Measurements from ENCODE around the gene SCFD2.

SCFD2 gene

DNA sequence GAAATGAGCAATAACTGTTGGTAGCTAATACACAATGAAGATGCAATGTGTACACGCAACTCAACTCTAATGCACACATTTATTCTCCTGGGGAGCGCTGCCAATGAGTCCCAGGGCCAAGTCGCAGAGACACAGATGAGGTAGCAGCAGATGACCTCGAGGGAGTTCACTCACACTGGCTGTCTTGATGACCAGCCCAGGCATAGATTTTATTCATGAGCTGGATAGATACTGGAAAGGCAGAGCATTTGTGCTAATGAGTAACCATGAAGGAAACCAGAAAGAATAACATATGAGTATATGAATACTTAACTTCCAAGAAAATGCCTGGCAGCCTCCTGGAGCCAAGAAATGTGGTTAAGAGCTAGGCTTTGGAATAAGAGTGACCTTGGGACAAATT is 461.4 kb downstream of the SCFD2 start:
- DNase-seq (ENCODE audit: extremely low read depth in 1 of 2, low read depth in 1 of 2), result no peak

DNA sequence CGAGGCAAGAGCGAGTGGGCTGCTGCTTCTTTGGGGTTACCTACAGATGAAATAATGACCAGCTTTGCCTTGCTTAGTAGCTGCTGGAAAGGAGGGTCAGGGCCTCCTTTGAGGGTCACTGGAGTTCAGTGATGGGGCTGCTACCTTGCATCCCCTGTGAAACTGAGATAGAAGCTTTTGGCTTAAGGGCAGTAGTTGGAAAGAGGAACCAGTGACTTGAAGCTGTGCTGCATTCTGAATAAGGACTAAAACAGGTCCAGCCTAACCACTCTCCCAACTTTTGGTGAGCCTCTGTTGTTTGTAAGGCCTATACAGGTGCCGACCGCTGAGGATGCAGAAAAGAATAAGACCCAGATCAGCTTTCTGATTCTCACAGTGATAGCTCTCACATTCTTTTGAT is 462.6 kb downstream of the SCFD2 start:
- DNase-seq (ENCODE audit: extremely low read depth in 1 of 2, low read depth in 1 of 2), result no peak

DNA sequence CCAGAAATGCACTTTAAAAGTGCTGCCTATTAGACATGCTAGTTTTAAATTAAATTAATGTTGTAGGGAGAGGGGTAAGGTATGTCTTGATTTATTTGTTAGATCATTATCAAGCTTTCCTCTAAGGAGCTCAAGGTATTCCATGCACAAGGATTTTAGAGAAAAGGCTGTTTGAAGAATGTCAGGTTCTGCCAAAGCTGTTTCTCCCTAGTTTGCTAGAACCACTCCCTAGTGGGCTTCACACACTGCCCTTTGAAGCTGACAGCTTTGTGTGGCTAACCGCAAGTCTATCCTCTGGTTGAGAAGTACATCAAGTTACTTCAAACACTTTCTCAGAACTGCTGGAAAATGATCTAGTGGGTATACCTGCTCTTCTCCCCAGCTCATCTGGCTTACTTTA is 471.4 kb downstream of the SCFD2 start:
- DNase-seq (ENCODE audit: extremely low read depth in 1 of 2, low read depth in 1 of 2), result no peak

DNA sequence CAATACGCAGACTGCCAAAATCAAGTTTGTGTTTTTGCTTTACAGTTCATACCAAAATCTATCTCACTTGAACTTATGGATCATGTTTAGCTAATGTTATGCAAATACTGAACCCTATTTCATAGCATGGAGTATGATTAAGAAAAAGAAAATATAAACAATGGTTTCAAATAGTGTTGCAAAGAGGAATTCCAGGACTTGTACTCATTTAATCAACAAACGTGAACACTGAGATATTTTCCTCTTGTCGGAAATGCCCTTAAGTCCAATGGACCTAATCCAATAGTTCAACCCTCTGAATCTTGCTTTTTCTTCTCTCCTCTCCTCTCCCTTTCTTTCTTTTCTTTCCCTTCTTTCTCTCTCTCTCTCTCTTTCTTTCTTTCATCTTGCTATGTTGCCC is 473.0 kb downstream of the SCFD2 start:
- no peak for DNase-seq (ENCODE audit: extremely low read depth in 1 of 2, low read depth in 1 of 2)

DNA sequence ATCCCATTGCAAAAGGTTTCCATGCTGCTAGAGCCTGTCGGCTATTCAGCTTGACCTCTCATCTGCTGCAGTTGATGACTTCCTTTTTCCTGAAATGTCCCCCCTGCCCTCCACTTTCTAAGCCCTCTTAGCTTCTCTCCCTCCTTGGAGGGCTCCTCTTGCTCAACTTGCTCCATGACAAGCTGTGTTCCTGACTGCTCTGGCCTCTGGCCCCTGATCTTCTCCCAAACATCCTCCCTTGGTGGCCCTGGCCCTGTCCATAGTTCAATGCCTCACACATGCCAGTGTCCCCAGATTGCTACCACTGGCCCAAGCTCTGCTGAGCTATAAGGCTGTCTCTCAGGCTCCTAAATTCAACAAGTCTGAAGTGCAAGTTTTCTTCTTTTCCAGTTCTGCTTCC is 474.1 kb downstream of the SCFD2 start:
- no peak for DNase-seq (ENCODE audit: extremely low read depth in 1 of 2, low read depth in 1 of 2)

DNA sequence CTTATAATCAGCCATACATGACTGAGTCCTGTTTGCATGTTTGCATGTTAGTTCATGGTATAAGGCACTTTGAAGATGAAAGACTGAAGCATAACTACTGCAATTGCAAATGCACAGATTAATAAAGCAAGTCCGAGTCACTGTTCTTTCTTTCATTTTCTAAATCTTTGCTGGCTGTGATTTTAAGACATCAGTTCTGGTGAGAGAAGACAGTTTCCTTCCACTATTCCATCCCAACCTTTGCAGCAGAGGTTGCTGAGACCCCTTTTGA is 475.4 kb downstream of the SCFD2 start:
- DNase-seq (ENCODE audit: extremely low read depth in 1 of 2, low read depth in 1 of 2), result no peak

DNA sequence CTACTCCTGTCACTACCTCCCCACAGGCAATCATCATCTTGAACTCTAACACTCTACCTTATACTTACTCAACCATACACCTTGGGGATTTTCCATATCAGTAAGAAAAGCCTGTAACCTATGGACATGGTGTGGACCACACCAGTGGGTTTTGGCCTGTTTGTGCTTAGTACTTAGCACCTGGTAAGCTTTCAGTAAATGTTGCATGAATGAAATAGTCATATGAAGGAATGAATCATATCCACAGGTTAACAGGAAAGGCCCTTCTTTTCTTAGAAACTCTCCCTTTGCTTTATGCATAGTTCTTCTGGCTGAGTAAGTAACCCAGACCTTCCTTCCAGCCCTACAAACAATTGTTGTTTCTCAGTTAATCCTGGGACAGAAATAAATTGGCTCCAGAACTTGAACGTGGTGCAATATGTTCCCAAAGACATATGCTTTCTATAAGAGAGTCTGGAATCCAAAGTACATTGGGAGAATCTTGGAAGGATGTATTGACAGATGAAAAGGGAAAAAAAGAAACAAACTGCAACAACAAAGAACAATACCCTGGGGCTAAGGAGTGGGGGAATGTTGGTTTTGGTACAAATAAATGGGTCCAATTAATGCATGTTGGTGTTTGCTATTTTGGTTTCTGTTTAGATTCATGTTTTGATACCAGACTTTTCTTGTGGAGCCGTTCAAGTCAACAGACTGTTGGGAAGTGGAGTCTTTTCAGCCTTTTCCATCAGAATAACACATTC is 475.9 kb downstream of the SCFD2 start:
- peak in 1 of 2 donors; percentile 12 for DNase-seq (ENCODE audit: extremely low read depth in 1 of 2, low read depth in 1 of 2)

DNA sequence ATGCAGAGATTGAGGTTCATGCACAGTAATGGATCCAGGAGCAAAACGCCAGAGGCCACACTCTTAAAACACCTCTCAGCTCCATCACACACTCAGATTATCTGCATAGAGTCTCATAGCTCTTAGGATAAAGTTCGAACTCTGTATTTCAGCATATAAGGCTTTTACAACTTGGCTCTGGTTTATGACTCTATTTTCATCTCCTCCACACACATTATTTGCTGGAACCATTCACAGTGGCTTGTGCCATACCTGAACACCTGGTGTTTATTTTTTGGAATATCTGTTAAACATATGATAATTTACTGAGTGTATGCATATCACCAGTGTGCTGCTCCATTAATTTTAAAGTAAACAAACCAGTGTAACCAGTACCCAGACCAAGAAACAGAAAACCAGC is 476.5 kb downstream of the SCFD2 start:
- no peak for DNase-seq (ENCODE audit: extremely low read depth in 1 of 2, low read depth in 1 of 2)

DNA sequence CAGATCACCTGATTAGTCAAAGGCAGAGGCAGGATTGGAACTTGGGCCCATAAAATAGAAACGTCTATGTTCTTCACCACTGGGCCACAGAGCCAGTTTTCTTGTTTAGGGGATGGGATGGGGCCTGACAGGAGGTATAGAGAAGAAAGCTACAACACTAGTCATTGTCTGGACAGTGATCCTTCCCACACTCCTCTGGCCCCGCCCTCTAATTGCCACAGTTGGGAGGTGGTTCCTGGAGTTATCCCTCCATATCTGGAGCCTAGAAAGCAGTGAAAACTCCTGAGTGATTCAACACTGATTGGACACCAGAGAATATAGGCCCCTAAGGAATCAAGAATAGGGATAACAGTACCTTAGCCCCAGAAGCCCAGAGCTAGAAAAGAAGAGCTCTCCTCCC is 480.9 kb downstream of the SCFD2 start:
- no peak for DNase-seq (ENCODE audit: extremely low read depth in 1 of 2, low read depth in 1 of 2)

DNA sequence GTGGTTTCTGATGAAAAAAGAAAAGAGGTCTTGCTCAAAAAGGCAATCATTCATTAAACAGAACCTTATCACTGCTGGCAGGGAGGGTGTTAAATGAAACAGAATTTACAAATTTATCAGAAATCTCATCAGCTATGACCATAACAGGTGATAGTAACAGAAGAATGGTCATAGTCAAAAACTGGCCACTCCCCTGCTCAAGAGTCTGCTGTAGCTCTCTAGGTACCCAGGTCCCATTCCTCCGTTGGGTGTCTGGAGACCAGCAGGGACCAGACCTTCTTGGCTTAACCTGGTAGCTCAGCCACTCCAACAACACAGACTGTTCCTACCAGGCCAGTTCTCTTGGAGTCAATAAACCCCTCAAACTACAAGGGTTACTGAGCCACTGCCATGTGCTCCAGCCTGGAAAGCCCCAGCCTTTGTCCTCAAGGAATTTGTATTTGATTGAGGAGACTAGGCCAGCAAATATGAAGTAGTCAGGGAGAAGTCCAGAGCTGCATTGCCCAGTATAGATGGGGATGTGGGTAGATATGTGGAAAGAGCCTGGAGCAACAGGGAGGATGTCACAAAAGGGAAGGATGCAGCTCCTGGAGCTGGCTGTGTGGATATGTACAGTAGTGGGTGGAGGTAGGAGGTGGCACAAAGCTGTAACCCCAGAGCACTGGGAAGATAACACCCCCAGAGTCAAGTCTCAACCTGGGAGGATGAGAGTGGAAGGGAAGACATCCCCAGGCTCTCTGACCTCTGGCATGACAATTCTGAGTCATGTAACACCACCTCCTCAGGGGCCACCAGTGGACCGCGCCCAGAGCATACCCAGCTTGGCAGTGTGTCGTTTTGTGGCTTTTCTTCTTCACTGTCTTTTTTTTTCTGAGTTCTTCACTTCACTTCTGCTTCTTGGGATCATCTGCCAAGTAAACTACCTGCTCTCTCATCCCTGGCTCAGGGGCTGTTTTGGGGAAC is 481.9 kb downstream of the SCFD2 start:
- no peak for DNase-seq (ENCODE audit: extremely low read depth in 1 of 2, low read depth in 1 of 2)

DNA sequence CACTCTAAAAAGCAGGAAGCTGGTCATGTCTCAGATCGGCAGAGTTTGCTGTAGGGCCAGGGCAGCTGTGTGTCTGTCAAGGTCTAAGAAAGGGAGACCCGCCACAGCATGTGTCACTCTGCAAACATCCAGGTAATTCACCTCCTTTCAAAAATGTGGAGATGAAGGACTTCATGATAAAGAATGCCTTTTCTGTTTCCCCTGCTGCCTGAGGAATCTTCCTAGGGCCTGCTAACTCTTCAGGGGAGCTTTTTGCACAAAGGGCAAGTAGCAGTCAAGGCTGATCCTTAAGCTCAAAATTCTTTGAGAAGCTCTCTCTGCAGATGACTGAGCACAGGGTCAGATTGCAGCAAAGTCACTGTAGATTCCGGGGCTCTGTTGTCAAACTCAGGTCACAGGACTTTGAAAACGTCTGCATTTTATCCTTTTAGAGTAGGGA is 482.7 kb downstream of the SCFD2 start:
- no peak for DNase-seq (ENCODE audit: extremely low read depth in 1 of 2, low read depth in 1 of 2)

DNA sequence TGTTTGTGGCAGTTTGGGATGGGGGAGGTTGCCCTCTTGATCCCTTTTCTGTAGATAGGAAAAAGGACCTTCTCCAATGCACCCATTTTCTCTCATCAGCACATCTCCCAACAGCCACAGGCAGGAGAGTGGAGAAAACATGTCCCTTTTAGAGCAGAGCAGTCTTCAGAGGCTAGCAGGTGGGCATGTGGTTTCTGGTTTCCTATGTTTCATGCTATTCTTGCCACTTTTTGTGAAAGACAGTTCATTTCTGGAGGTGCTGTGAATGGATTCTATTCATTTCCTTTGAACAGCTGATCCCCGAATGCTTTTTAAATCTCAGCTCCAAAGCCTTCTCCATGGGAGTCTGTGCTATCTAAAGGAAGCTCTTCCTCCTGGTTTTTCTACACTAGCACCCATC is 484.9 kb downstream of the SCFD2 start:
- DNase-seq (ENCODE audit: extremely low read depth in 1 of 2, low read depth in 1 of 2), result no peak

DNA sequence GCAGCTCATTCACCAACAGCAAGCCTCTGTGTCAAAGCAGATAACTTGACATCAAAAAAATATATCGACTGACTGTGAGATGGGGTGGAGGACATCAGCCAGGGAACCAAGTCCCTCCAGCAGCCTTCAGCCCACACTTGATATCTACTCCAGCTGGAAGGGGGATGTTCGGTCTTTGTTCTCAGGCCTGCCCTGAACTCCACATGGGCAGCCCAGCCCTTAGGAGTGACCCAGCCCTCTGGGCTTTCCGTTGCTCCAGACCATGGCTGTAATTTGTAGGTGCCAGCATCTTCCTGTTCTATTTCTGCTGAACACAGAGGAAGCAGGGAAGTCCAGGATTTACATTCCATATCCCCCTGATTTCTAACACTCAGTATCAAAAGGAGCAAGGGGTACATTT is 486.4 kb downstream of the SCFD2 start:
- no peak for DNase-seq (ENCODE audit: extremely low read depth in 1 of 2, low read depth in 1 of 2)

DNA sequence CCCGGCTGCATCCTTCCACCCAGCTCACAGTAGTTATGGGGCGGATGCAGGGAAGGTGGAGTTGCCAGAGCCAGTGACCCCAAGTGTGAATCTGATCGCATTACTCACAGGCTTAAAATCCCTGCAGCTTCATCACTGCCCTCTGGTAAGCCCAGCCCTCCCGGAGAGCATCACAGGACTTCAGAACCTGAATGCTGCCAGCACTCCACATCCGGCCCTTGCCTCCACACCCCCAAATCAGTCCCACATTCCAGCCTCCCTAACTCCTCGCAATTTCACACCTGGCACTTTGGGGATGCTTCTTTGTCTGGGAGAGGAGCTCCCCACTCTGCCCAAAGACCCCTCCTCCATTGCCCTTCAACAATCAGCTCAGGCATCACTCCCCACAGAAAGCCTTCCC is 488.2 kb downstream of the SCFD2 start:
- DNase-seq (ENCODE audit: extremely low read depth in 1 of 2, low read depth in 1 of 2), result no peak

DNA sequence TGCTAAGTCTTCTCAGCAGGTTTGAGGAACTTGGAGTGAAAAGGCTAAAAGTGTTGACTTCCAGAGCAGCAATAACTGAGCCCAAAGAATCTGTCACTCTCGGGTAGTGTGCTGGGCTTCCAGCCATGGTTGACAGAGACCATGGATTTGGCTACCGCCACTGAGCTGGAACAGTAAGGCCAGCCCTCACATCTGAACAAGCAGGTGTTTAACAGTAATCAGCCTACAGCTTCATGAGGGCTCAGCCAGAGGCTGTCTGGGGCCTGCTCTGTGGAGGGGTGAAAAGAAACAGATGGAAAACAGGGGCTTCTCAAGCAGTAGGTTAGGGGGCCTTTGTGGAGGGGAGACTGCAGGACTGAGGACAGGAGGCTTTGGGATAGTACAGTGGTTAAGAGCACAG is 488.8 kb downstream of the SCFD2 start:
- no peak for DNase-seq (ENCODE audit: extremely low read depth in 1 of 2, low read depth in 1 of 2)

DNA sequence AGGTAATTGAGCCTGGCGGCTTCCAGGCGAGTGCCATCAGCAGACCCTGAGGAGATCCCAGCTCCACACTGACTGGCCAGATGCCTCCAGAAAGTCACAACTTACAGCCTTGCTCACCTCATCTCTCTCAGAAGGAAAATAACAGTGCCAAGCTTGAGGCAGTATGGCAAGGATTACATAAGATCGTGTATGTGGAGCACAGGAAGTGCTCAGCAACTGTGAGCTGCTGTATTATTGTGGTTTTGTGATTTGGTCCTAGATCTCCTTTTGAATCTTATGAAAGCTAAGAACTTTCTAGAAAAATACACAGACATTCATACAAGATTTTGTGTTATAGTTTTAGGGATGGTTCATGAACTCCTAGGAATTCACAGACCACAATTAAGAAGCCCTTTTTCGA is 489.8 kb downstream of the SCFD2 start:
- no peak for DNase-seq (ENCODE audit: extremely low read depth in 1 of 2, low read depth in 1 of 2)

DNA sequence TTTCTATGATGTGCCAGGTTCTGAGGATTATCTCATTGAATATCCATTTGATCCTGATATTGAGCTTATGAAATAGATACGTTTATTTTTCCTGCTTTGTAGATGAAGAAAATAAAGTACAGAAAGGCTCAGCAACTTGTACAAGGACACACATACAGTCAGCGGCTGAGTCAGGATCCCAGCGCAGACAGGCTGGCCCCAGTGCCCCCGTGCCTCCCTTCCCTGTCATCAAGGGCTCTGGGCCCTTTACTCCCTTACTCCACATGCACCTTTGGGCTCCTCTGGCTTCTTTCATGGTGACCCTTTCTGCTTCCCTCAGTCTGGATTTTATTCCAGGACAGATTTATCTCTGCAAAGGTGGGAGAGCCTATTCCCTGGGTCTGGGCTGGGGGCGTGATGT is 490.9 kb downstream of the SCFD2 start:
- no peak for DNase-seq (ENCODE audit: extremely low read depth in 1 of 2, low read depth in 1 of 2)

DNA sequence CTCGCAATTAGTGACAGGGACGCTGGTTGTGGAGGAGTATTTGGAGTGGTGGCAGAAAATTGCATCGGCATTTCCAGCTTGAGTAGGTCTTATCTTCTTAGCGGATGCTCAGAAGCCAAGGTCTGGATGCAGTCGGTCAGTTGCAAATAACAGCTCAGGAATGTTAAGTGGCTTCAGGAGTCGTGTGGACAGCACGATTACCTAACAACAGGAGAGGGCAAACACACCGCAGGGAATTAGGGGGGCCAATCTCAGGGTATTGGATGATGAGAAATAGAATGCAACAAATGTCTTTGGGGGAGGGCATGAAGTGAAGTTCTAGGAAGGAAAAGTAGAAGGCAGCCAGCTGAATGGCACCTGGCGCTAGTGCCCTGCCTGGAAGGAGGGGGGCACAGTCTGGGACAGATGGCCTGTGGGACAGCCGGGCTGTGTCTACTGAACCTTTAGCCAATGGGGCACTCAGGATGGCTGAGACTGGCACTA is 492.0 kb downstream of the SCFD2 start:
- DNase-seq (ENCODE audit: extremely low read depth in 1 of 2, low read depth in 1 of 2), result no peak

DNA sequence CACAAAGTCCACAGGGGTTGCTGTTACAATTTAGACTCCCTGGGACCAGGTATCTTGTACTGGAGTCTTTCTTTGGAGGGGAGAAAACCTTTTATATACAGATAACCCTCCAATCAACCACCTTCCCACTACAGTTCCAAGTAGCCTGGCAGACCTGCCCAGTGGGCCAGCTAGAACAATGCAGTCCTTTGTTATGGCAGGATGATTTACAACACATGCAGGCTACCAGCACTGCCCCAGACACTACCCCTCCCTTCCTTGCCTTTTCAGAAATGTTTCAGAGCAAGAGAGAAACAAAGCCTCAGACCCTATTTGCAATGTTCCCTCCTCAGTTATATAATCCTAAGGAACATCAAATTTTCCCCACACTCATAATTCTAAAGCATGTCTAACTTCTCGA is 492.7 kb downstream of the SCFD2 start:
- no peak for DNase-seq (ENCODE audit: extremely low read depth in 1 of 2, low read depth in 1 of 2)

DNA sequence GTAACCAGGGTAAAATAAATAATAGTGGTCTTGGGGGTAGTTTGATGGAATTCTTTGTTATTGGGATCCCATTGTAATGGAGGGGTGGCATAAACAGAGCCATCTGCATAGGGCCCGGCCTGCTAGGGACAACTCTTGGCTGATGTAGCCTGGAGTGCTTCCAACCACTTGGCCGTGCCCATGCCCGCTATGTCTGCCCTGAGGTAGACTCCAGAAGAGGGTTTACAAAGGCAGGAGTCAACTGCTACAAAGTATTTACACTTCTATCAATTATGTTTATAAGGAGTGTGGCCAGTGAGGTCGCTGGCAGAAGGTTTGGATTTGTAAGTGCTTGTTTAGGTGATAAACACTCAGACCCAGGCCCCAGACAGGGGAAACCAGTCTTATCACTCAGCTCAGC is 495.6 kb downstream of the SCFD2 start:
- DNase-seq (ENCODE audit: extremely low read depth in 1 of 2, low read depth in 1 of 2), result no peak

DNA sequence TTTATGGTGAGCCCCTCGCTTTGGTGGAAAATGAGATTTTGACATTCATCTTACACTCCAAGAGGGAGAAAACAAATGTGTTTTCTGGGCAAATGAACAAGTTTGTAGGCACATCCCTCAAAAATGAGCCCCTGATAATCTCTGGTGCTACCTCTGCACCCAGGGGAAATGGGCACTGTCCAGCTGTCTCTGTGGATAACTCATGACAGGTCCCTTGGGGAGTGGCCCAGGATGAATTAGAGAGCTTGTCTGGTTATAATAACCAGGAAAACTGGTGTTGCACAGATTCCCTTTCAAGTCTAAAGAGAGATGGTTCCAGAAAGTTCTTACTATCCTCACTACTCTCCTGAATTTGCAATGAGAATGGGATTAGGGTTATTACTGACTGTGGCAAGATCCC is 496.2 kb downstream of the SCFD2 start:
- DNase-seq (ENCODE audit: extremely low read depth in 1 of 2, low read depth in 1 of 2), result no peak

DNA sequence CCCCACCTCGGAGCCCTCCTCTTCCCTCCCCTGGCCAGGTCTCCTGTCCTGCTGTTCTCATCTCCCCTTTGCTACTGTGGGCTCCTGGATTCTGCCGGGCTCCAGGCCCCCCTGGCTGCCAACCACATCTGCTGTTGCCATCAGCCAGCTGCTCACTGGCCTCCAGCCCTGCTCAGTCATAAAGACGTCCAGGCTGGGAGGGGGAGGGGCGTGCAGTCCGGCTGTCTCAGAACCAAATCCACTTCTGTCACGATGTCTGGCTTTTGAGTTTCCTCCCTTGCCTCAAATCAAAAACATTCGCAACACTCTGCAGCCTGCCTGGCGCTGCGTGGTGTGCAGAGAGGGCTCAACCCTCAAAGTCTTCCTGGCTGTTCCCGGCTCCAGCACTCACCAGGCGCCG is 496.7 kb downstream of the SCFD2 start:
- DNase-seq (ENCODE audit: extremely low read depth in 1 of 2, low read depth in 1 of 2), result no peak
